HG03025 (cell line): ENCODE data around the gene FA2H.
"Not testable (repeated sequence)": the region's sequence is repeated elsewhere in the genome, so short reads cannot be mapped to it uniquely, and the experiment has no call there.

Experiments used
- ATAC-seq: cut with Tn5 transposase; IDR thresholded peaks from one replicate; pipeline ENCODE4 v1.9.1; 2021; ENCODE audit warnings: mild to moderate bottlenecking, moderate library complexity; ENCODE audit not compliant: unreplicated experiment, low FRiP score

FA2H gene

DNA sequence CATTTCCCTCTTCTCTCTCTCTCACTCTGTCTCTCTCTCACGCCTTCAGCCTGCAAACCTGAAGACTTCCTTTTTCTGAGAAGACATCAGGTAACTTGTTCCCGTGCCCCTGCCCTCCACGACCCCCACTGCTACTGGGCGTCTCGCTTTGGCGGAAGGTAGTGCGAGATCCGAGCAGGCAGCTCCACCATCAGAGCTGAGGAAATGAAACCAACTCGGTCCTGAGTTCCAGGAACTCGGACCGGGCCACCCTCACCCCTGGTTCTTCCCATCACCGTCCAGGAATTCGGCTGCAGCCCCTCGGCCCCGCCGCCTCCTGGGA lies 74.5 kb downstream of the FA2H start:
- no peak for ATAC-seq

DNA sequence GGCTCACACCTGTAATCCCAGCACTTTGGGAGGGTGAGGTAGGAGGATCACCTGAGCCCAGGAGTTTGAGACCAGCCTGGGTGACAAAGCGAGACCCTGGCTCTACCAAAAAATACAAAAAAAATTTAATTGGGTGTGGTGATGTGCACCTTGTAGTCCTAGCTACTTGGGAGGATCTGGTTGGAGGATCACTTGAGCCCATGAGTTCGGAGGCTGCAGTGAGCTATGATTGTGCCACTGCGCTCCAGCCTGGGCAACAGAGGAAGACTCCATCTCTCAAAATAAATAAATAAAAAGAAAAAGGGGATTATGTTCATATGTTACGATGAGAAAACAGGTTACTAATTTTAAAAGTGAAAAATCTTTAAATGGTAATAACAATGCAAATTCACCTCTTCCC lies 75.0 kb downstream of the FA2H start:
- ATAC-seq = no peak

DNA sequence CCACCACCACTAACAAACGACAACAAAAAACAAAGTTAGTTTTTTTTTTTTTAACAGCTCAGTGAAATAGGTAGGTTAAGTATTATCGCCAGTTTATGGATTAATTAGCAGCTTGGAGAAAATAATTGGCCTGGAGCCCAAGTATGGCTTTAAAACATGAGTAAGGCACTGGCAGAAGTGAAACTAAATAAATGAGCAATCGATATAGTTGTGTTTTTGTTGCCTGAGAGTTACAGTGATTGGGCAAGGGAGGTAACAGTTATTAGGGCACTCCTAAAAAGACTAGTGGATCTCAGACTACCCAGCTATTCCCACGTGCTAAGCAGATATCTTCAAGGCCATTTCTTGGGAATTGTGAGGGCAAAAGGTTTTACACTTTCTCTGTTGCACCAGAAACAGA lies 76.4 kb downstream of the FA2H start:
- no peak for ATAC-seq

DNA sequence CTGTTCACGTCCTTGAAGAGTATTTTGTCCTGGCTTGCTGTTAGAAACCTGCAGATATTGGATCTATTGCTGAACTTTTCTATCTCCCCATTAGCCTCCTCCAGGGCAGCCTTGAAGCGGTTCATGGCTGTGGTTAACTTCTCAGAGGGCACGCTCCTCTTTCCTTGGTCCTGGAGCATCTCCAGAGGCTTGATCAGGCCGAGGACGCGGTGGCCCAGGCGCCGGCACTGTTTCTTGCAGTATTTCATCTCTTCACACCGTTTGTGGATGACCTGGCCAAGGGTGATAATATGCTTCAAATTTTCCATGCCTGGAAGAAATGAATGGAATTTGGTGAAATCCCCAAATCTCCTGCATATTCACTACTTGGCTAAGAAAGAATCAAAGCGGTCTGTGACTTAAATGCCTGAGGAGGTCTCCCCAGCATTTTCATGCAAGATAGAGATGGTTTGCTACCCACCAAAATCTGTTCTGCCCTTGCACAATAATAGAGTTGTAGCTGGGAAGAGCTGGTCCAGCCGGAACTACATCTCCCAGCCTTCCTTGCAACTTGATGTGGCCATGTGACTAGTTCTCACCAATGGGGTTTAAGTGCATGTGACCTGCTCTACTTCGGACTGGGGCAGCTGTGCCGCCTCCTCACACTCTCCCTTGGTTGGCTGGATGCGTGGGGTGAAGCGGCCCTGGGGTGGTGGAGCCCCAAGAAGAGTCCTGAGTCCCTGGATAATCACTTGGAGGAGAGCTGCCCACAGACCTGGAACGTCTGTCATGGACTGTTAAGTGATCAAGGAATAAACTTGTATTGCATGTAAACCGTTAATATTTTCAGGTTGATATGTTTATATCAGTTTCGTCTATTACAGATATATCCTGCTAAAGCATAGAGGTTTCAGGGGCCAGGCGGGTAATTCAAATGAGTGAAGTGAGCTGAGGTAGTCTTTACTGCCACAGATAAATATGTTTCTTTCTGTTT lies 78.9 kb downstream of the FA2H start:
- peak; percentile 71 for ATAC-seq

DNA sequence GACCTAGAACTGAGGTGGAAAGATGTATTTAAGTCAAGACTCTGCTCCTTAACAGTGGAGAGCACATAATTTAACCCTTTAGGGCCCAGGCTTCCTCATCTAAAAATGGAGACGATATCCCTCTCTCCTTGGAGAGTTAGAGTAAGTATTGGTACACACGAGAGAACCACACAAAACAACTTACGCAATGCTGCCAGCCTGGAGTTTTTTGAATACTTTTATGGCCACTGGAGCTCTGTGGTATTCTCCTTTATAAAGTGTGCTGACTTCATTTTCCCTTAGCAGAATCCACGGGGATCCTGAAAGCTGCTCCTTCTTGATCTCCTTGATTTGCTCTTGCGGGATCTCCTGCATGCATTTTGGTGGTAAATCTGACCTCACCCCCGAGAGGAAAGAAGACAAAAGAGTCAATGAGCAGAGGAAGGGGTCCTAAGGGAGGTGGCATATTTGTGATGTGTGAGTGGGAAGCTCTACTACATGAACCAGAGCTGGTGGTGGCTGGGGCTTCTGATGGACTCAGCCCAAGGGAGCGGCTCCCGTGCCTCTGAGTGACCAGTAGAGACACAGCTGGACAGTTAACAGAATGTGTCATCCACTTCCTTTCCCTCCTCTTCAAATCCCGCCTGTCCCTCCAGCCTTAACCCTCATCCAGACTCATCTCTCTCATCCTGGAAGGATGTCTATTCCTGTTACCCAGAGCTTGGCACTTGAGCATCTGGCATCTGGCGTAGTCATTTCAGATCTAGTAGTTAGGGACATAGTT lies 83.3 kb downstream of the FA2H start:
- no peak for ATAC-seq

DNA sequence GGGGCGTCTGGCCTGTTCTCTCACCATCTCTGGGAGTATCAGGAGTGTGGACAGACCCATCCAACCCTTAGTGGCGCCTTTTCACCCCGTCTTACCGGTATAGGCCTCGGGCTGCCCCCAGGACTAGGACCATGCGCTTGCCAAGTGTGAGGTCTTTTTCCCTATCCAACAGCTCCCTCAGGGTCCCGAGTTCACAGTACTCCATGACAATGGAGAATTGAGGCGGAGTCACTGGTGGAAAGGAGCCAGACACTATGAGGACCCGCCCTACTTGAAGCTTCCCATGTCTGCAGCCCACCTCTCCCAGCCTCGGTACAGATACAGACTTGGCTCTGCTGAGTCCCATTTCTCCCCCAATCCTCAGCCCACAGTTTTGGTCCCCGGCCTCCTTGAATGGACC lies 92.1 kb downstream of the FA2H start:
- ATAC-seq = no peak

DNA sequence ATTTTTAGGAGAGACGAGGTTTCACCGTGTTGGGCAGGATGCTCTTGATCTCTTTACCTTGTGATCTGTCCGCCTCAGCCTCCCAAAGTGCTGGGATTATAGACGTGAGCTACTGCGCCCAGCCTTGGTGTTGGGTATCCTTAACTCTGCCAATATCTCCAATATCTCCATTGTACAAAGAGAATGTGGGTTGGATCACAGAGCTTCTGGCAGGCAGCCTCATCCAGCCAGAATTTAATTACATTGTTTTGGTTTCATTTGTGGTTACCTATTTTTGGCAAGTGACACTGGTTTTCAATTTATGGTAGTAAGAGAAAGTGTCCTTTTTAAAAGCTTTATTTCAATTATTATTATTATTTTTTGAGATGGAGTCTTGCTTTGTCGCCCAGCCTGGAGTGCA lies 93.9 kb downstream of the FA2H start:
- ATAC-seq = no peak

DNA sequence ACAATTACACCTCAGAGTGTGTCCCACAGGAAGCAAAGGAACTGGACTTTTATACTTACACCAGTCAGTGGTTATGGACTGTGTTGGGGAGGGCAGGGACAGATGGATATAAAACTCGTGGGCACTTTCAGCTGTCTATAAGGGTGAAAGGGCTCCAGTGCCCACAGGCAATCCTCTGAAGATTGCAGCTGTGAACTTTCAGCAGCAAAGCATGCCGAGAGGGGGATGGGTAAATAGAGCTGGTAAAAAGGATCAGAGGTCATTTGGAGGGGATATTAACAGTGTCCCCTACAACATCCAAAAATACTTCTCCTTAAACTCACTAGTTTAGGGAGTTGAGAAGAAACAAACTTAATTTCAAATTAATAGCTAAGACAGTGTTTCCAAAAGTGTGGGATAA lies 94.6 kb downstream of the FA2H start:
- no peak for ATAC-seq

DNA sequence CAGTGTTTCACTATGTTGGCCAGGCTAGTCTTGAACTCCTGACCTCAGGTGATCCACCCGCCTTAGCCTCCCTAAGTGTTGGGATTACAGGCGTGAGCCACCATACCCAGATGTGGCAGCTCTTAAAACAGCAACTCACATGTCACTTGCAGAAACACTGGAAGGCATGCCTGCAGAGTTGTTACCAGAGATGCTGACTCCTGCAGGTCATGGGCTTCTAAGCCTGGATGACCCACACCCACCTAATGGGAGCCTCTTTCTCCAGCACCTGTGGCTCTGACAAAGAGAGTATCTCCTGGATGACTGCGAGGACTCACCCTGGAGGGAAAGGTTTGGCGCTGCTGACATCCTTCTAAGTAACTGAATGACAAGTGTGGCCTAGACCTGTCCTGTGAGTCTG lies 96.8 kb downstream of the FA2H start:
- no peak for ATAC-seq

DNA sequence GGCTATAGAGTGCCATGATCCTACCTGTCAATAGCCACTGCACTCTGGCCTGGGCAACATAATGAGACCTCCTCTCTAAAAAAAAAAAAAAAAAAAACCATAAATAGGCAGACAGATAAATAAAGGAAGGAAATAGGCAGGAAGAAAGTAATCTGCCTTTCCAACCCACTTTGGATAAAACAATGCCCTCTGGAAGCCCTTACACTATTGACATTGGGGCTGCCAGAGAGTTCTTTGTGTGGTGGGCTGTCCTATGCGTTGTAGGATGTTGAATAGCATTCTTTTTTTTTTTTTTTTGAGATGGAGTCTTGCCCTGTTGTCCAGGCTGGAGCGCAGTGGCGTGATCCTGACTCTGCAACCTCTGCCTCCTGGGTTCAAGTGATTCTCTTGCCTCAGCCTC lies 100.7 kb downstream of the FA2H start:
- no peak for ATAC-seq

DNA sequence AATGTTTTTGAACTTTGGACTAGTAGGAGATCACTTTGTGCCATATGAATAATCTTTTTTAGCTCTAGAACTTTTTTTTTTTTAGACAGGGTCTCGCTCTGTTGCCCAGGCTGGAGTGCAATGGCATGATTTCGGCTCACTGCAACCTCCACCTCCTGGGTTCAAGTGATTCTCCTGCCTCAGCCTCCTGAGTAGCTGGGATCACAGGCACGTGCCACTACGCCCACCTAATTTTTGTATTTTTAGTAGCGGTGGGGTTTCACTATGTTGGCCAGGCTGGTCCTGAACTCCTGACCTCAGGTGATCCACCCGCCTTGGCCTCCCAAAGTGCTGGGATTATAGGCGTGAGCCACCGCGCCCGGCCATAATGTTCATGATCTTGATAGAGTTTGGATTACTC lies 105.7 kb downstream of the FA2H start:
- ATAC-seq = not testable (repeated sequence)

DNA sequence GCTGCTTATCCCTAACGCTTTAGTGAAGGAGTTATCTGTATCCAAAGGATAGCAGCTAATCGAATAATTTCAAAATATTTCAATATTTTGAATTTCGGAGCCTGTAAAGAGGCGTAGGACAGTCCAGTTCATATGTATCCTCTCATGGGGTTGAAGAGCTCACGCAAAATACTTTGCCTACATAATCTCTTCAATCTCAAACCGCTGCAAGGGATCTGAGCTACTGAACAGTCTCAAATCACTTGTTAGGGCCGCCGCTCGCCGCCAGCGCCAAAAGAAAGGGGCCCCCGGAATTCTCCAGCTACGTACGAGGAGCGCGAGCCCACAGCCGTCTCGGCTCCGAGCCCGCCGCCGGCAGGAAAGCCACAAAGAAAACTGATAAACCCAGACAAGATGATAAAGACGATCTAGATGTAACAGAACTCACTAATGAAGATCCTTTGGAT lies 107.3 kb downstream of the FA2H start:
- ATAC-seq = no peak

DNA sequence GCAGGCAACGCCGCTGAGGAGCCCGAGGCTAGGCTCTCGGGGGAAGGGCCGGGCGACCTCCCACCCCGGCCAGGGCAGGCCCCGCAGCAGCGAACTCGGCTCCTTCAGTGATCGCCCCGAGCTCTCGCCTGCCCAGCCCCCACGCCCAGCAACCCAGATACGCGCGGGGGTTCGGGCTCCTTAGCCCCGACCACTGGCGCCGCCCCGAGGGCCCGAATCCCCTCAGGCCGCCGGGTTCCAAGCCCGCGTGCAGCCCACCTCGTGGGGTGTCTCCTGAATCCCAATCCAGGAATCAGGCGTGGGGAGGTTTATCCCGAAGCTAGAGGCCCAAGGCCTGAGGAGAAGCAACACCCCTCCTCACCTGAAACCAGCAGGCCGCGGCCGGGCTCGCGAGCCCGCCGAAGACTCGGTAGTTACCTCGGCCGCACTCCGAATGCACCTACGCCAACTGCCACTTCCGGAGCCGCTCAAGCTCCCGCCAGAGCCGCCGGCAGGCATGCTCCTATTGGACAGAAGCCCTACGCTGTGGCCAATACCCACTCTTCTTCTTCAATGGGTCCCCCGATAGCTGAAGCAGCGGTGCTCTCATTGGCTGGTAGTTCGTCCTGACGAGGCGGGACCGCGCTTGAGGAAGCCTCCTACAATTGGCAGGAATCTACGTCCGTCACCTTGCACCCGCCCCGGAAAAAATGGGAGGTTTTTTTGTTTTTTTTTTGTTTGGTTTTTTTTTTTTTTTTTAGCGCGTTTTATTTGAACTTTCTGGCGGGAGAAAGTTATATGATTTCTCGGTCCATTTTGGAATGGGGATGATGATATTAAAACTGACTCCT lies 108.0 kb downstream of the FA2H start, which contains the start of gene RFWD3:
RFWD3 (minus strand) TSS at position 453 of the 830 bp plus-strand sequence. CDS start 5,428 bp downstream, outside the sequence.
- peak; percentile 100 for ATAC-seq

DNA sequence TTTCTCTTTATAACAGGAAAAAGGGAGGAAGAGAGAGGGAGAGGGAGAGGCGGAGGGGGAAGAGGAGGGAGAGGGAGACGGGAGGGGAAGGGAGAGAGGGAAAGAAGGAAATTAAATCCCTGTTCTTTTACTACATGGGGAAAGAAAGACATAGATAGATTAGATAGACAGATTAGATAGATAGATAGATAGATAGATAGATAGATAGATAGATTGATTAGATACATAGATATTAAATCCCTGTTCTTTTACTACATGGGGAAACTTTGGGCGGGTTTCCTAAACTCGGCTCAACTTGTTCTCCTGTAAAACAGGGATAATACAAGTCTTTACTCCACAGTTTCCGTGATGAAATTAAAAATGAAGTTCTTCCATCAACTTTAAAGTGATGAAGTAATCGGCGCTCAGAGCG lies 108.6 kb downstream of the FA2H start:
- no peak for ATAC-seq
